Suprapubic skin (tissue), 3 donors: ENCODE data around the gene OR2G3.

Source experiments
- POLR2A ChIP-seq, 2 donors: fragments of 450-650 bp; IDR thresholded peaks; one replicate each; pipeline ENCODE4 v1.6.1; 2017; ENCODE audit warnings: antibody characterized with exemption in 2 of 2, mild to moderate bottlenecking in 2 of 2, moderate library complexity in 2 of 2
- TF ChIP-seq, protein P1 (sequence below), 2 donors: fragments of 200-600 bp in 1 of 2; fragments of 450-650 bp in 1 of 2; sonication (generic) in 1 of 2; IDR thresholded peaks; one replicate each; pipeline ENCODE4 v1.5.1; 2016 to 2019; ENCODE audit warnings: antibody characterized with exemption in 2 of 2, mild to moderate bottlenecking in 1 of 2, moderate library complexity in 1 of 2

DNA sequence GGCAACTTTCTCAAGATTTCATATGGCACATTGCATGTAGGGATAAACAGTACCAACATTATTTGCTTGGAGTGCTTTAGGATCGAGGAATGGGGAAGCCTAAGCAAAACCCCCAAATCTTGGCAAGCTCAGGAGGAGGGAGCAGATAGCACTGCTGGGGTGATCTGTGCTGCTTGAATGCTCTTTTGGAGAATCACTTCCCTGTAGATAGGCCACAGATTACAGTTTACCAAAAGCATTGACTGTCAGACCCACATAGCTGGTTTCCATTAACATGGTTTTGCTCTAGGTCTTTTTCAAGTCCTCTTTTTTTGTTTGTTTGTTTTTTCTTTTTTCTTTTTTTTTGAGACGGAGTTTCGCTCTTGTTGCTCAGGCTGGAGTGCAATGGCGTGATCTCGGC lies 37.4 kb downstream of the OR2G3 start:
- TF ChIP-seq, protein P1, sequence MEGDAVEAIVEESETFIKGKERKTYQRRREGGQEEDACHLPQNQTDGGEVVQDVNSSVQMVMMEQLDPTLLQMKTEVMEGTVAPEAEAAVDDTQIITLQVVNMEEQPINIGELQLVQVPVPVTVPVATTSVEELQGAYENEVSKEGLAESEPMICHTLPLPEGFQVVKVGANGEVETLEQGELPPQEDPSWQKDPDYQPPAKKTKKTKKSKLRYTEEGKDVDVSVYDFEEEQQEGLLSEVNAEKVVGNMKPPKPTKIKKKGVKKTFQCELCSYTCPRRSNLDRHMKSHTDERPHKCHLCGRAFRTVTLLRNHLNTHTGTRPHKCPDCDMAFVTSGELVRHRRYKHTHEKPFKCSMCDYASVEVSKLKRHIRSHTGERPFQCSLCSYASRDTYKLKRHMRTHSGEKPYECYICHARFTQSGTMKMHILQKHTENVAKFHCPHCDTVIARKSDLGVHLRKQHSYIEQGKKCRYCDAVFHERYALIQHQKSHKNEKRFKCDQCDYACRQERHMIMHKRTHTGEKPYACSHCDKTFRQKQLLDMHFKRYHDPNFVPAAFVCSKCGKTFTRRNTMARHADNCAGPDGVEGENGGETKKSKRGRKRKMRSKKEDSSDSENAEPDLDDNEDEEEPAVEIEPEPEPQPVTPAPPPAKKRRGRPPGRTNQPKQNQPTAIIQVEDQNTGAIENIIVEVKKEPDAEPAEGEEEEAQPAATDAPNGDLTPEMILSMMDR (IDR thresholded peaks at IDR 0.05) = no peak
- no peak for TF ChIP-seq POLR2A (IDR thresholded peaks at IDR 0.05)
